Ishikawa (cell line): ENCODE measurements around the gene N4BP2L2.

ENCODE experiments used
- CEBPB ChIP-seq: IDR thresholded peaks from 2 replicates; pipeline ENCODE4 v1.6.1; 2012
- TEAD4 ChIP-seq: IDR thresholded peaks from 2 replicates; pipeline ENCODE4 v1.6.1; 2012
- YY1 ChIP-seq: IDR thresholded peaks from 2 replicates; pipeline ENCODE4 v1.6.1; 2012; ENCODE audit warnings: low read depth

- TF ChIP-seq CEBPB (no peak), YY1 (no peak), TEAD4 (no peak)
These were observed 113.4 kb downstream of the N4BP2L2 start for GRCh38 chr13:32425158-32425557.
